ENCODE results near the gene TNIK. TPM values are rescaled to one million over a fixed set of nuclear protein-coding genes. Genes with fewer than 3 reads are reported as not detected.

Gene TNIK
- total RNA-seq, 1 experiment from 2014 or later, result 0.69 TPM

GRCh38 chr3:171157980-171158379, 302.2 kb downstream of the TNIK start:
- Histone ChIP-seq H3K36me3 (ENCODE audit: insufficient read depth, low read length, poor library complexity, severe bottlenecking) (no peaks in the 10 kb centered on the region), H3K9me3 (ENCODE audit: low read depth, low read length, poor library complexity, severe bottlenecking) (peaks cover 5% of the 10 kb centered on the region), H3K4me3 (ENCODE audit: low read depth, low read length, poor library complexity, severe bottlenecking) (no peak overlapping the region), H3K27ac (ENCODE audit: low read depth, low read length, poor library complexity, severe bottlenecking) (no peak overlapping the region), H3K27me3 (replicated peaks; ENCODE audit: insufficient read depth, low read depth, low read length, poor library complexity) (no peaks in the 10 kb centered on the region), H3K4me1 (ENCODE audit: insufficient read depth, low read length, poor library complexity, severe bottlenecking) (no peaks in the 10 kb centered on the region)
- POLR2A ChIA-PET (ENCODE audit: low non-redundant PET), result no interaction called here
- DNase-seq (ENCODE audit: low spot score), result no peak
- BruUV-seq (replicated peaks), result no TSS peak
- CTCF ChIA-PET, result no interaction called here
- intact Hi-C loops (cut with micrococcal nuclease; ENCODE audit: unreplicated experiment), result no loop called here
- no peak for TF ChIP-seq EZH2 (IDR thresholded peaks at IDR 0.05; ENCODE audit: borderline replicate concordance, low read depth, low read length, poor library complexity, severe bottlenecking)
- TF ChIP-seq, protein P1, sequence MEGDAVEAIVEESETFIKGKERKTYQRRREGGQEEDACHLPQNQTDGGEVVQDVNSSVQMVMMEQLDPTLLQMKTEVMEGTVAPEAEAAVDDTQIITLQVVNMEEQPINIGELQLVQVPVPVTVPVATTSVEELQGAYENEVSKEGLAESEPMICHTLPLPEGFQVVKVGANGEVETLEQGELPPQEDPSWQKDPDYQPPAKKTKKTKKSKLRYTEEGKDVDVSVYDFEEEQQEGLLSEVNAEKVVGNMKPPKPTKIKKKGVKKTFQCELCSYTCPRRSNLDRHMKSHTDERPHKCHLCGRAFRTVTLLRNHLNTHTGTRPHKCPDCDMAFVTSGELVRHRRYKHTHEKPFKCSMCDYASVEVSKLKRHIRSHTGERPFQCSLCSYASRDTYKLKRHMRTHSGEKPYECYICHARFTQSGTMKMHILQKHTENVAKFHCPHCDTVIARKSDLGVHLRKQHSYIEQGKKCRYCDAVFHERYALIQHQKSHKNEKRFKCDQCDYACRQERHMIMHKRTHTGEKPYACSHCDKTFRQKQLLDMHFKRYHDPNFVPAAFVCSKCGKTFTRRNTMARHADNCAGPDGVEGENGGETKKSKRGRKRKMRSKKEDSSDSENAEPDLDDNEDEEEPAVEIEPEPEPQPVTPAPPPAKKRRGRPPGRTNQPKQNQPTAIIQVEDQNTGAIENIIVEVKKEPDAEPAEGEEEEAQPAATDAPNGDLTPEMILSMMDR (conservative IDR thresholded peaks at IDR 0.05; ENCODE audit: low read depth, low read length), result no peak

DNA sequence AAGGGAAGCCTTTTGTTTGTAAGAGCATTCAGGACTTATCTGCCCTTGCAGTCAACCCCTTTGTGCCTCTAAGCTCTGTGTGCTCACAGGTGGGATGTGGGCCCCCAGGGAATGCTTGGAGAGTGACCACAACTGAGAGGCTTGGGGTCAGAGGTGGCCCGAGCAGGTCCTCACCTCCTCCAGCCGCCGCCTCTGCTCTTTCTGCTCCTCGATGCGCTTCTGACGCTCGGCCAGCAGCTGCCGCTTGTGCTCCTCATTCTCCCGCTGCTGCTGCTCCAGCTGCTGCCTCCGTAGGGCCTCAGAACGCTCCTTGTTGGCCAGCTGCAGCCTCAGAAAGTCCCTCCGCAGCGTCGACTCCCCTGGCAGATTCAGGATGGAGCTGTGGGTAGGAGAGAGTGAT, 302.9 kb downstream of the TNIK start:
- ChIA-PET POLR2A (ENCODE audit: low non-redundant PET) (no interaction called here), CTCF (no interaction called here)
- no peaks in the 10 kb centered on the region for H3K4me1 ChIP-seq (ENCODE audit: insufficient read depth, low read length, poor library complexity, severe bottlenecking)
- no peak overlapping the region for H3K4me3 ChIP-seq (ENCODE audit: low read depth, low read length, poor library complexity, severe bottlenecking)
- H3K27ac ChIP-seq (ENCODE audit: low read depth, low read length, poor library complexity, severe bottlenecking), result no peak overlapping the region
- no peaks in the 10 kb centered on the region for H3K27me3 ChIP-seq (replicated peaks; ENCODE audit: insufficient read depth, low read depth, low read length, poor library complexity)
- TF ChIP-seq EZH2 (IDR thresholded peaks at IDR 0.05; ENCODE audit: borderline replicate concordance, low read depth, low read length, poor library complexity, severe bottlenecking), result no peak
- TF ChIP-seq, protein P1 (conservative IDR thresholded peaks at IDR 0.05; ENCODE audit: low read depth, low read length), result no peak
- no peak for DNase-seq (ENCODE audit: low spot score)
- H3K9me3 ChIP-seq (ENCODE audit: low read depth, low read length, poor library complexity, severe bottlenecking), result no peaks in the 10 kb centered on the region
- no TSS peak for BruUV-seq (replicated peaks)
- no peaks in the 10 kb centered on the region for H3K36me3 ChIP-seq (ENCODE audit: insufficient read depth, low read length, poor library complexity, severe bottlenecking)
- intact Hi-C loops (cut with micrococcal nuclease; ENCODE audit: unreplicated experiment), result no loop called here

GRCh38 chr3:171156401-171157010, 303.7 kb downstream of the TNIK start:
- BruUV-seq (replicated peaks), result no TSS peak
- intact Hi-C loops (cut with micrococcal nuclease; ENCODE audit: unreplicated experiment), result no loop called here
- H3K27ac ChIP-seq (ENCODE audit: low read depth, low read length, poor library complexity, severe bottlenecking), result no peak overlapping the region
- H3K4me3 ChIP-seq (ENCODE audit: low read depth, low read length, poor library complexity, severe bottlenecking), result no peak overlapping the region
- H3K9me3 ChIP-seq (ENCODE audit: low read depth, low read length, poor library complexity, severe bottlenecking), result no peaks in the 10 kb centered on the region
- no peaks in the 10 kb centered on the region for H3K27me3 ChIP-seq (replicated peaks; ENCODE audit: insufficient read depth, low read depth, low read length, poor library complexity)
- CTCF ChIA-PET, result no interaction called here
- POLR2A ChIA-PET (ENCODE audit: low non-redundant PET), result no interaction called here
- TF ChIP-seq, protein P1 (conservative IDR thresholded peaks at IDR 0.05; ENCODE audit: low read depth, low read length), result no peak
- TF ChIP-seq EZH2 (IDR thresholded peaks at IDR 0.05; ENCODE audit: borderline replicate concordance, low read depth, low read length, poor library complexity, severe bottlenecking), result no peak
- DNase-seq (ENCODE audit: low spot score), result no peak
- no peaks in the 10 kb centered on the region for H3K4me1 ChIP-seq (ENCODE audit: insufficient read depth, low read length, poor library complexity, severe bottlenecking)
- H3K36me3 ChIP-seq (ENCODE audit: insufficient read depth, low read length, poor library complexity, severe bottlenecking), result no peaks in the 10 kb centered on the region

Data from A673 (cell line).